Measurements from ENCODE around the gene COL1A1.

The COL1A1 gene

GRCh38 chr17:50213026-50214022, 11.9 kb upstream of the COL1A1 start:
- no peak for DNase-seq

GRCh38 chr17:50212121-50212843, 10.9 kb upstream of the COL1A1 start:
- DNase-seq, result no peak

DNA sequence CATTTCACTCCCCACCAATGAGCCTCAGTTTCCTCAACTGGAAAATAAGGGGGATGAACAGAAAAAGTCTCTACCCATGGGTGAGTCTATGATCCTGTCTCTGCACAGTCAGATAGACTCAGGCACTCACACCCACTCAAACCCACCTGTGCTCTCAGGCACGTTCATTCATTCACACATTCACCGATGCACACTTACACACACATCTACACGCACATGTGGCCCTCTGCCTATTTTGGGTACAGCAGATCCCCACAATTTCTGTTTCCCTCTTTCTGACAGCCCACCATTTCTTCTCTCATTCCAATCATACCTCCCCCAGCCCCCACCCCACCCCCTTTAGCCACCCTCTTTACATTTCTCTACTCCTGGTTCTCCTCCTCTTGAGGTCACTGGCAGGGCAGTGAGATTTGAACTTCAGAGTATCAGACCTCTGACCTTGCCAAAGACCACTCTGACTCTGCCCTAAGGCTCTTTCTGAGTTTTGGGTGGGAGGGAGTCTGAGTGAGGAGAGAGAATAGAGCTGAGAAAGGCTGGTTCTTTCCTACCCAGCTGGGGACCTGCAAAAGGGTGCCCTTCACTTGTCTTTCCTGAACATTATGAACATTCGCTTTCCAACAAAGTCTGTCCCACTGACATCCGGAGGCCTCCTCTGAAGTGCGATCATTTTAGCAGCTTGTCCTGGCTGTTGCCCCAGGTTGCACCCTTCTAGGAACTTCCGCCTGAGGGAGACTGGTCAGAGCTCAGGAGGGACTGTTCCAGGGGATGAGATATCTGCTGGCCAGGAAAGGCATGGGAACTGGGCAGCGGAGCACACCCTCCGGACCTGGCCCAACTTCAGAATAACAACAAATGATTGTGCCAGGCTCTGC, 10.1 kb upstream of the COL1A1 start:
- DNase-seq, result no peak

DNA sequence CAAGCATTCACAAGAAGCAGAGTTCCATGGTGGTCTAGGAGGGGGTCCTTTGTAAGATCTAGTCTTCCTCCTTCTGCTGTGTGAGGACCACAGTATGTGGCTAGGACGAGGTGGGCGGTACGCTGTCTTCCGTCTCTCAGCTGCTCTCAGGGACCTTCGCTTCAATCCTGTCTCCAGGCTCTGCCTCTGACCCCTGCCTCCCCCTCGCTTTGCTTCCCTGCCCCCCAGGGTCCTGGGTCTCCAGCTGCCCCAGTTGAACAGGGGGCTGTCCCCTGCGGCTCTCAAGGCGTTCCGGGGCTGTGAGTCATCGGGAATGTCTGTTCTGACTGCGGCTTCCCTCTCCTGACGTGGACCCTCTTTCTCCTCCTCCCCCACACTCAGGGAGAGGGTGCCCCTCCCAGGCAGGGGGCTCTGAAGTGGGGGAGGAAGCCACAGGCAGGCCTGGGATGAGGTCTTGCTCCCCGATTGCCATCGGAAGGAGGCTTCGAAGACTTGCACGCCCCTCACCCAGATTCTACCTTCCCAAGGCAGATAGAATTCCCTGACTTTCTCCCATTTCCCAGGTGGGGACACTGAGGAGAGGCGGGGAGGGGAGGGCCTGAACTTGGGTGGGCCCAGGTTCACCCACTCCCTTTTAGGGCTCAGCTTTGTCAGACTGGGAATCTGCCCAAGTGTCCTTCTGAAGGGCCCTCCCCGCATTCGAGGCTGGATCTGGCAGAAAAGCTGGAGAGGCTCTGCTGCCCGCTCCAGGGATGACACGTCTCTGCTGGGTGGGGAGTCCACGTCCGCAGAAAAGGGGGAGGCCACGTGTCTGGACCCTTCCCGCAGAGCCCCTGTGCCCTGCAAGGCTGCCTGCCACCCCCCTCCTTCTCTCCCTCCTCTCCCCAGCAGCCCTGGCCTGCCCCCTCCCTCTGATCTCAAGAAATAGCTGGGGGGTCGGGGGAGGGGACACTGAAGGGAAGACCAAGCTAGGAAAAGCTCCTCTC, 9.1 kb upstream of the COL1A1 start:
- no peak for DNase-seq

GRCh38 chr17:50209472-50210239, 8.2 kb upstream of the COL1A1 start:
- no peak for DNase-seq

DNA sequence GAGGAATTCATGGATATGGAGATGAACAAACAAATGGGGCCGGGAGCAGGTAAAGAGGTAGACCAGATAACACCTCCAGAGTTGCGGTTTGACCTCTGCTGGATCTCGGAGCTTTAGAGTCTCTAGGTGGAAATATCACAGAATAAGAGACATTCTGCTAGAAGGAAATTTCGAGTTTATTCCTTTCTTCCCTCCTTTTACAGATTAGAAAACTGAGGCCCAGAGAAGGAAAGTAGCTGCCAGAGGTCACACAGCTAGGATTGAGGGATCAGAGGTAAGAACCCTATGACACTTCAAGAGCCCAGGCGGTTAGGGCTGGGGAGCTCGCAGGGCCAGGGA, 7.7 kb upstream of the COL1A1 start:
- DNase-seq, result no peak

DNA sequence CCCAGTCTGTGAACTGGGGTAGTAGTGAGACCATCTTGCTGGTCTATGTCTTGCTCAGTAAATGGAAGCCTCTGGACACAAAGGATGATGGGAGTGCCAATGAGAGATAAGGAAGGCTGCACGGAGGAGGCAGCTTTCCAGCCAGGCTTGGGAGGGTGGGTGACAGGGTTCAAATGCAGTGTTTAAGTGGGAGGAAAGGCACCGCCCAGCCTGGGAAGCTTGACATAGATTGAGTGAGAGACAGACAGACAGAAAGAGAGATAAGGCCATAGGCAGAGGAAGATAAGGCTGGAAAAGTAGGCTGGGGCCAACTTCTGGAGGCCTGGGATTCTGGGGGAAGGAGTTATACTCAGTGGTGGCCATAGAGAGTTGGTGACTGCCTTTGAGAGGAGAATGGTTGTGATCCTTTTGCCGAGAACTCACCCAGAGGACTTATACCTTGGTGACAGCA, 7.2 kb upstream of the COL1A1 start:
- DNase-seq, result no peak

DNA sequence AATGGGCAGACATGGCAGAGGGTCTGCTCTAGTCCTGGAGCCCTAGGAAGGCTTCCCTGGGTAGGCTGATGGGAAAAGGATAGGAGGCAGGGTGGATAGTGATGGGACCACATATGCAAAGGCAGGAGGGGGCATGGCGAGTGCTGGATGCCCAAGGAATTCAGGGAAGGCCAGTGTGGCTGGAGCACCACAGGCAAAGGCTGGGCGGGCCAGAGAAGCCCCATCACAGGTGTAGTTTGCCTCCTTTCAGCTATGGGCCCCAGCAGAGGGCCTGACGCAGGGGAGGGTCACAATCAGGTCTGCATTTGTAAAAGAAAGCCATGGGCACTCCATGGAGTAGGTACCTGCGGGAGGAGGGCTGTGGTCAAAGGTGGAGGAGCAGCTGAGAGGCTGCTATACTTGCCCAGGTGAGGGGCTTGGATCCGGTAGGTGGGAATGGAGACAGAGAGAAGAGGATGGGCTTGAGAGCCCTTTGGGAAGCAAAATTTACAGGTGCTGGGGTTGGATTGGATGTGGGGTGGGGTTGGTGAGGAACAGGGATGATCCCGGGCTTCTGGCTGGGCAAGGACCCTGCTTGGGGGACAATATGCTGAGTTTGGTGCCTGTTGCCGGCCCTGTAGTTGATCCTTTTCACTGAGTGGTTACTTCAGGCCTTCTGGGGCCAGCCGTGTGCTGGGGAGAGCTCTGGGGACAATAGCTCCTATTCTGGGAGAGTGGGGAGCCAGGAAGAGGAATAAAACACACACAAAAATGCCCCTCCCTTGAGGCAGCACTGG, 6.5 kb upstream of the COL1A1 start:
- DNase-seq, result no peak

DNA sequence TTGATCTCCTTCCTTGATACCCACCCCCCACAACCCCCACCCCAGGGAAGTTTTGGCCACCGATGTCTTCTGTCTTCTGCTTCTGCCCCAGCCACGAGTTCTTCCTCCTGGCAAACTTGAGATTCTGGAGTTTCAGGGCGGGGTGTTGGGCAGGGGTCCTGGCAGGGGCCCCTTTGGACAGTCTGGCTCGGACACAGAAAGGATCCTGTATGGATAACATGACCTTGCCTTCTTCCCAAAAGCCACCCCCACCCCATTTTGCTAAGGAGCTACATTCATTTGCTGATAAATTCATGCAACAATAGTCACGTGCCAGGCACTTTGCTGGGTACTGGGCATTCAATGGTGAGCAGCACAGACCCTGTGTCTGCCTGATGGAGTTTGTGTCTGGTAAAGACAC, 5.9 kb upstream of the COL1A1 start:
- no peak for DNase-seq

DNA sequence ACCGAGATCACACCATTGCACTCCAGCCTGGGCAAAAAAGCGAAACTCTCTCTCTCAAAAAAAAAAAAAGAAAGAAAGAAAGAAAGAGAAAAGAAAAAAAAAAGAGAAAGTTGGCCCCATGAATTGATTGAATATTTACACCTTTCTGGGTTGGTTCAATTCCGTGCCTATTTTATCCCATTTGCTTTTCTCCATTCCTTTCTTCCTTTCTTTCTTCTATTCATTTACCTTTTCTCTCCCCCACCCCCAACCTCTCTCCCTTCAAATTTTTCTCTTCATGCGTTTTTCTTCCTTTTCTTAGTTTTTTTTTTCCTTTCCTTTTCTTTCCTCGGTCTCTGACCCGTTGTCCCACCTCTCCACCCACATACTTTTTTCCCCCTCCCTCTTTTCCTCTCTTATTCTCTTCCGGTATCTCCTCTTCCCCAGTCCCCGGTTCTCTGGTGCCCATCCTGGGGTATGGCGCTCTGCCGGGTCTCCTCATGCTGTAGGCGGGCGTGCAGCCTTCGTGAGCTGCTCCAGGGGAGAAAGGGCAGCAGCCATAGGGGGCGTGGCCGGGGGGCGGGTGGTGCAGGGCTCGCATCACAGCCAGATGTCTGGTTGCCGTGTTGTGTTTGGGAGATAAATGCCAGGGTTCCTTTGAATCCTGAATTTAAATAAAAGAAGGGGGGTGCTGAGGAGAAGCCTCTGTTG, 5.3 kb upstream of the COL1A1 start:
- no peak for DNase-seq

DNA sequence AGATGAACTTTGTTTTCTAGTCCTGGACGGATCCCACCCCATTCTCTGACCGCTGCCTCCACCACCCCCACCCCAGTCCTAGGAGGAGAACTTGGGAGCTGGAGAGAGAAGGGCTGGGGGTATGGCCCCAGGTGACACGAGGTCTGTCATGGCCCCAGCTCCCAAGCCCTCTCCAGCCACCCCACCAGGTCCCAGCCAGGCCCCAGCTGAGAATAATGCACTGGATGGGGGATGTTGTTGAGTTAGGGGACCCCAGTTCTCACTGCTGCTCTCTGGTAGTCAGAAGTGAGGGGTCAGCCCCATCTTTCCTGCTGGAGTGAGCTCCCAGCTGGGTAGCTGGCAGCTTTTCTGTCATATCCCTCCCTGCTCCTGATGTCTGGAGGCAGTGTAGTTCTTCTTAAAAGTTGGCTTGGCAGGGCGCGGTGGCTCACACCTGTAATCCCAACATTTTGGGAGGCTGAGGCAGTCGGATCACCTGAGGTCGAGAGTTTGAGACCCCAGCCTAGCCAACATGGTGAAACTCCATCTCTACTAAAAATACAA, 4.6 kb upstream of the COL1A1 start:
- DNase-seq, result no peak

DNA sequence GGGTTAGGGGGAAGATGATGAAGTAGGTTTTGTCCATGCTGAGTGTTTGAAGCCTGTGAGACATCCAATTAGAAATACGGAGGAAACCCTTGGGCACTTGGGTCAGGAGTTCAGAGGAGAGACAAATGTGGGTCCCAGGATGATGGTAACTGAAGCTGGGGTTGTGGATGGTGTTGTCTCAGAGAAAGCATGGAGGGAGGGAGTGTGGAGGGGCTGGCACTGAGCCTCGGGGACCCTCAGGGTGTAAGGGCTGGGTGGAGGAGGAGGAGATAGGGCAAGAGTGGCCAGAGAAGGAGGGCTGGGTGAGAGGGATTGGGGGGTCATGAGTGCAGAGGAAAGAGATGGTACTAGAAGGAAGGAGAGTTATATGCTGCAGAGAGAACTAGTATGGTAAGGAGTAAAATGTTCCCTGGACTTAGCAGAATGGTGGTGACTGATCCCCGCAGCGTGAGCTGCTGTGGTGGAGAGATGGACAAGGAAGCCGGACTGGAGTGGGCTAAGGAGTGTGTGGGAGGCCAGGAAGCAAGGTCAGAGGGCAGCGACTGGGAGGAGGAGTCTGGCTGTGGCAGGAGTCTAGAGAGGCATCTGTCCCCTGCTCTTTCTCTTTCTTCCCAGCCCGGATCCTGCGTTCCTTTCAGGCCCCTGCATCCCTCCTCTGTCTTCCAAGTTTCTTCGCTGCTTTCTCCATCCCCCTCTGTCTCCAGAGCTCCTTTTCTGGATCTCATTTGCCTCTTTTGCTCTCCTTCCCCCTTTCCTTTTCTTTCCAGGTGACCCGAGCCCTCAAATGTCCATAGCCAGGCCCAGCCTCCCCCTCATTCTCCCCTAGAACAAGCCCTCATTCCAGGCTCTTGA, 3.9 kb upstream of the COL1A1 start:
- no peak for DNase-seq

- DNase-seq, result no peak
Measured at GRCh38 chr17:50204431-50204830, 3.0 kb upstream of the COL1A1 start.

DNA sequence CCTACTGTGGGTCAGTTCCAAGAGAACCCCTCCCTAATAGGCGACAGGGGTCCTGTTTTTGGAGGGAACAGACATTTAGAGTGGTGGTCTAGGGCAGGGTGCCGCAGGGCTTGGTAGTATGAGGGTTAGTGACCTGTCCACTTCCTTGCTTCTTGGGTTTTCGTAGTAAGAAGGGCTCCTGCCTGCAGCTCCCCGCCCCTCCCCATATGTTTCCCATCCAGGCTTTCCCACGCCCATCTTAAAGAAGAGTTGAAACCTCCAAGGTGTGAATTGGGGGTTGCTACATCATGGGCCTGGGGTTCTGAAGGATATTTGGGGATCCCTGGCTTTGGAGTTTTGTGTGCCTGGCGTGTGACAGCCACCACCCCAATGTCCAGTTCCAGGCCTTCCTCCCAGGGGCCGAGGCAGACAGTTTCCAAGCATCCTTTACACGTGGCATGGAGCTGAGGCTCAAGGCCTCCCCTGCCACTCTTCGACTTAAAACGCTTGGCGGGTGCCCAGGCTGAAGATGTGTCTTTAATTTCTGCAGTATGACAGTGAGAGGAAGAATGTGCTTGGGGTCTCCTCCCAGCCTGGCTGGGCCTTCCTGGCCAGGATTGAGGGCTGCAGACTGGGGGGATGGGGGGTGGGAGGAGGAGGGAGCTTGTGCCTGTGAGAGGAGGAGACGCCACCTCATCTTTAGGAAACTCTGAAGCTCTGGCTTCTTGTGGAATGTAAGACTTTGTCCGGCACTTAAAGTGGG, 2.3 kb upstream of the COL1A1 start:
- DNase-seq, result no peak

- DNase-seq, result no peak
Measured at GRCh38 chr17:50203086-50203485, 1.7 kb upstream of the COL1A1 start.

- no peak for DNase-seq
Measured at GRCh38 chr17:50200457-50201275, 765 bp downstream of the COL1A1 start.
